ENCODE measurements around the gene MDH1. TPM values are rescaled to one million over a fixed set of nuclear protein-coding genes. Genes with fewer than 3 reads are reported as not detected.

Gene MDH1
- total and polyA plus RNA-seq, 2 donors (not counting 1 experiment from before 2014, with no cell fraction given) = 65.7 to 87.8 TPM

DNA sequence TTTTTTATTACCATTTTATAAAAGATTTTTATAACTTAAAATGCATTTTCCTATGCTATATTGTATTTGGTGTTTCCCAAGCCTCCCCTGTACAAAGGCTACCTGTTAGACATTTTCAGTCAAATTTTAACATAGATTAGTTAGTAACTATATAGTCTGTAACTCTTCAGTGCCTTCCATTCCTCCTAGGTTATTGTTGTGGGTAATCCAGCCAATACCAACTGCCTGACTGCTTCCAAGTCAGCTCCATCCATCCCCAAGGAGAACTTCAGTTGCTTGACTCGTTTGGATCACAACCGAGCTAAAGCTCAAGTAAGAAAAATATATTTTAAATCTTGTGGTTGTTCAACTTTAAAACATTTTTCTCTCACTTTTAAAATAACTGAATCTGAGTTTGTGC lies 10.2 kb downstream of the MDH1 start:
- no peak overlapping the region for H3K27ac ChIP-seq (ENCODE audit: low read length in 2 of 2)
- Mint-ChIP-seq H3K9me3 (ENCODE audit: insufficient read depth) (no peaks in the 10 kb centered on the region), H3K4me1 (no peaks in the 10 kb centered on the region), H3K4me3 (no peak overlapping the region), H3K27me3 (no peaks in the 10 kb centered on the region), H3K27ac (no peak overlapping the region)
- CTCF ChIA-PET = no interaction called here
- H2AFZ ChIP-seq (ENCODE audit: insufficient read depth, low read depth, low read length, poor library complexity, severe bottlenecking) = no peak overlapping the region
- POLR2A ChIA-PET = no interaction called here
- no peak overlapping the region for H3K9ac ChIP-seq (ENCODE audit: low read length)
- no peak overlapping the region for H3K4me3 ChIP-seq (ENCODE audit: control extremely low read depth in 1 of 5, extremely low read depth in 1 of 5, insufficient read depth in 1 of 5, low read depth in 2 of 5, low read length in 4 of 5)
- no peak overlapping the region for H3K4me2 ChIP-seq (replicated peaks; ENCODE audit: low read depth, low read length, poor library complexity, severe bottlenecking)
- intact Hi-C loops (cut with micrococcal nuclease) = no loop called here
- no peaks in the 10 kb centered on the region for H3K4me1 ChIP-seq (ENCODE audit: control insufficient read depth in 2 of 2, insufficient read depth in 2 of 2, low read length in 2 of 2)
- no peak for ATAC-seq (ENCODE audit: low read depth)
- DNase-seq = no peak
- H3K79me2 ChIP-seq (ENCODE audit: control insufficient read depth, insufficient read depth, low read length) = peaks cover 16% of the 10 kb centered on the region
- peaks cover 4 to 62% of the 10 kb centered on the region in 2 experiments for H3K36me3 ChIP-seq (replicated peaks in 1 of 2; ENCODE audit: control extremely low read depth in 1 of 2, control insufficient read depth in 1 of 2, extremely low read depth in 1 of 2, insufficient read depth in 2 of 2, low read length in 1 of 2)
- H3K9me3 ChIP-seq (ENCODE audit: control extremely low read depth in 1 of 3, control insufficient read depth in 2 of 3, insufficient read depth in 1 of 3, low read length in 2 of 3) = no peaks in the 10 kb centered on the region
- no CpG with 5 or more reads among the region's 2 CpGs for WGBS (ENCODE audit: insufficient coverage)
- no peak for TF ChIP-seq EZH2 (IDR thresholded peaks at IDR 0.05; ENCODE audit: borderline replicate concordance, insufficient read depth, low read depth, low read length, poor library complexity, severe bottlenecking)
- TF ChIP-seq, protein P1, sequence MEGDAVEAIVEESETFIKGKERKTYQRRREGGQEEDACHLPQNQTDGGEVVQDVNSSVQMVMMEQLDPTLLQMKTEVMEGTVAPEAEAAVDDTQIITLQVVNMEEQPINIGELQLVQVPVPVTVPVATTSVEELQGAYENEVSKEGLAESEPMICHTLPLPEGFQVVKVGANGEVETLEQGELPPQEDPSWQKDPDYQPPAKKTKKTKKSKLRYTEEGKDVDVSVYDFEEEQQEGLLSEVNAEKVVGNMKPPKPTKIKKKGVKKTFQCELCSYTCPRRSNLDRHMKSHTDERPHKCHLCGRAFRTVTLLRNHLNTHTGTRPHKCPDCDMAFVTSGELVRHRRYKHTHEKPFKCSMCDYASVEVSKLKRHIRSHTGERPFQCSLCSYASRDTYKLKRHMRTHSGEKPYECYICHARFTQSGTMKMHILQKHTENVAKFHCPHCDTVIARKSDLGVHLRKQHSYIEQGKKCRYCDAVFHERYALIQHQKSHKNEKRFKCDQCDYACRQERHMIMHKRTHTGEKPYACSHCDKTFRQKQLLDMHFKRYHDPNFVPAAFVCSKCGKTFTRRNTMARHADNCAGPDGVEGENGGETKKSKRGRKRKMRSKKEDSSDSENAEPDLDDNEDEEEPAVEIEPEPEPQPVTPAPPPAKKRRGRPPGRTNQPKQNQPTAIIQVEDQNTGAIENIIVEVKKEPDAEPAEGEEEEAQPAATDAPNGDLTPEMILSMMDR (IDR thresholded peaks at IDR 0.05) = no peak
- no peaks in the 10 kb centered on the region for H3K27me3 ChIP-seq (replicated peaks in 1 of 4; ENCODE audit: control extremely low read depth in 1 of 4, control insufficient read depth in 3 of 4, insufficient read depth in 4 of 4, low read length in 3 of 4)
- H4K20me1 ChIP-seq (ENCODE audit: control insufficient read depth, insufficient read depth, low read length, poor library complexity, severe bottlenecking) = peaks cover 5% of the 10 kb centered on the region

DNA sequence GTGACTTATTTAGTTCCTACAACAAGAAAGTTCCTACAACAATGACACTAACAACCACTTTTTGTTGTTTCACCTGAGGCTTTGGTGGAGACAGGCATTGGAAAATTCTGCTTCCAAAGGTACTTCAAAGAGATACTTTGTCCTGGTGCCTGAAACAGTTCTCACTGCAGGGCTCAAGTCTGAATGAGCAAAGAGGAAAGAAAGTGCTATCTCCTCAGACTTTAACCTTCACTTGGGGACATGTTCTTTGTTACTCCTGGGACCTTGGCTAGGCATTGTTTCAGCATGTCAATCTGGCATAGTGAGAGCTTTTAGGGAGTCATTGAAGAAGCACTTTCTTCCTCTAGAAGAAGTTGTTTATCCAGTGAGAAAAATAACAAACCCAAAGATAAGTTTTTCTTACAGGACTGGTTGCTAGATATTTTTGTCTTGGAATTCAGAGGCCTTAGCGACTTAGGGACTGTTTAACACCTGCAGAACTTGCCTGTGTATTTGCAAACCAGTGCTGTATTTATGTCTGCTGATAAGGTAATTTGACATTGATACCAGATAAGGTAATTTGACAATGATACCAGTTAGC lies 12.2 kb downstream of the MDH1 start:
- Histone ChIP-seq H3K36me3 (replicated peaks in 1 of 2; ENCODE audit: control extremely low read depth in 1 of 2, control insufficient read depth in 1 of 2, extremely low read depth in 1 of 2, insufficient read depth in 2 of 2, low read length in 1 of 2) (peaks cover 12 to 62% of the 10 kb centered on the region in 2 experiments), H3K4me2 (replicated peaks; ENCODE audit: low read depth, low read length, poor library complexity, severe bottlenecking) (no peak overlapping the region), H3K9ac (ENCODE audit: low read length) (no peak overlapping the region), H3K4me3 (ENCODE audit: control extremely low read depth in 1 of 5, extremely low read depth in 1 of 5, insufficient read depth in 1 of 5, low read depth in 2 of 5, low read length in 4 of 5) (no peak overlapping the region), H4K20me1 (ENCODE audit: control insufficient read depth, insufficient read depth, low read length, poor library complexity, severe bottlenecking) (peaks cover 5% of the 10 kb centered on the region), H3K9me3 (ENCODE audit: control extremely low read depth in 1 of 3, control insufficient read depth in 2 of 3, insufficient read depth in 1 of 3, low read length in 2 of 3) (no peaks in the 10 kb centered on the region), H3K4me1 (ENCODE audit: control insufficient read depth in 2 of 2, insufficient read depth in 2 of 2, low read length in 2 of 2) (no peaks in the 10 kb centered on the region), H2AFZ (ENCODE audit: insufficient read depth, low read depth, low read length, poor library complexity, severe bottlenecking) (no peak overlapping the region), H3K79me2 (ENCODE audit: control insufficient read depth, insufficient read depth, low read length) (peaks cover 4% of the 10 kb centered on the region), H3K27ac (ENCODE audit: low read length in 2 of 2) (no peak overlapping the region), H3K27me3 (replicated peaks in 1 of 4; ENCODE audit: control extremely low read depth in 1 of 4, control insufficient read depth in 3 of 4, insufficient read depth in 4 of 4, low read length in 3 of 4) (no peaks in the 10 kb centered on the region)
- no peak overlapping the region for H3K4me3 Mint-ChIP-seq
- no peak for DNase-seq
- 91% methylated on average over 1 of the region's 1 CpG for WGBS (ENCODE audit: insufficient coverage)
- H3K4me1 Mint-ChIP-seq = no peaks in the 10 kb centered on the region
- TF ChIP-seq, protein P1 (IDR thresholded peaks at IDR 0.05) = no peak
- TF ChIP-seq EZH2 (IDR thresholded peaks at IDR 0.05; ENCODE audit: borderline replicate concordance, insufficient read depth, low read depth, low read length, poor library complexity, severe bottlenecking) = no peak
- ChIA-PET POLR2A (no interaction called here), CTCF (no interaction called here)
- intact Hi-C loops (cut with micrococcal nuclease) = no loop called here
- ATAC-seq (ENCODE audit: low read depth) = no peak
- H3K27me3 Mint-ChIP-seq = no peaks in the 10 kb centered on the region
- no peak overlapping the region for H3K27ac Mint-ChIP-seq
- no peaks in the 10 kb centered on the region for H3K9me3 Mint-ChIP-seq (ENCODE audit: insufficient read depth)

Data from B cell (primary cell).